Activated CD4-positive, alpha-beta T cell treated with anti-CD3 and anti-CD28 coated beads, Interleukin-2, amount 50 U/mL, for 24 hours (primary cell): Measurements from ENCODE around the gene ATP2B2.

Experiments used
- DNase-seq, 2 donors: peaks; one replicate each; pipeline ENCODE4 v3.0.0-alpha.2; 2020; ENCODE audit warnings: low read depth in 1 of 2, low spot score in 1 of 2

ATP2B2 gene

DNA sequence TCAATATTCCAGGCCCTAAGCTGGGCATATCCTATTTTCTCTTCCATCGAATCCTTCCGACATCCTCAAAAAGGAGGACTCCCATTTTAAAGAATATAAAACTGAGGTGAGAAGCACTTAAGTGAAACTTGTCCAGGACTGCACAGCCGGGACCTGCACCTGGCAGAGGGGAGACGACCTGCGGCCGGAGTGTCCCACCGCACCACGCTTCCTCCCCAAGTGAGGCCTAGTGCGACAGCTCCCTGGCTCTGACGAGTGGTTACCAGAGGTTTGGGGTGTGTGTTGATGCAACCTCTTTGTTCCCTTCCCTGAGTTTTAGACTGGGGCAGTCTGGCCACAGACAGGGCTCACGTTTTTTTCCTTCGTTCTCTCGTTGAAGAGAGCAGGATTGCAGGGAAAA lies 24.9 kb upstream of the ATP2B2 start:
- DNase-seq = no peak

DNA sequence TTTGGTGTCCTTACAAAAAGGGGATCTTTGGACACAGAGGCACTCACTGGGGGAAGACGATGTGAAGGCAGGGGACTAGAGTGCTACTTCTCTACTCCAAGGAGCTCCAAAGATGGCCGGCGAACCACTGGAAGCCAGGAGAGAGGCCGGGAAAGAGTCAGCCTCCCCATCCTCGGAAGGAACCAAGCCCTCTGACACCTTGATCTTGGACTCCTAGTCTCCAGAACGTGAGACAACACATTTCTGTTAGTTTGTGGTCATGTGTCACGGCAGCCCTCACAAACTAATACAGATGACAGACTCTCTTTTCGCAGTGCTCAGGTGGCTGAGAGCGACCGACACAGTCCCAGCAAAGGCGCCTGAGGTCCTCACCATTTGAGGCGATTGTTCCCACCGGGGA lies 24.4 kb upstream of the ATP2B2 start:
- no peak for DNase-seq

DNA sequence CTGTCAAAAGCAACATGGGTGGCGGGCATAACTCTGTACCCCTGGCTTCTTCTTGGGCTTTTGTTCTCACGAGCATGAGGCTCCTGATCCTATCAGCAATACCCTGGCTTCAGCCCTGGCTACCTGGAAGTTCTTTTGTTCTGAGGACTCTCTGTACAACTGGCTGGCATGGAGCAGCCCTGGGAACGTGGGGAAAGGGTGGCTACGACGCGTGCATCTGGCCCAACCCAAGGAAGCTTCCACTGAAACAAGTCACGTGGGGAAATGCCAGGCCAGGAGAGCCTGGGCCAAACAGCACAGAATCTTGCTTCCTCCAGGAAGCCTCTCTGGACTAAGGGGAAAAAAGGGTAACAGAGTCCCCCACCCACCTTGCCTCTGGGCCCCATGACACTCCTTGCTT lies 22.7 kb upstream of the ATP2B2 start:
- no peak for DNase-seq

DNA sequence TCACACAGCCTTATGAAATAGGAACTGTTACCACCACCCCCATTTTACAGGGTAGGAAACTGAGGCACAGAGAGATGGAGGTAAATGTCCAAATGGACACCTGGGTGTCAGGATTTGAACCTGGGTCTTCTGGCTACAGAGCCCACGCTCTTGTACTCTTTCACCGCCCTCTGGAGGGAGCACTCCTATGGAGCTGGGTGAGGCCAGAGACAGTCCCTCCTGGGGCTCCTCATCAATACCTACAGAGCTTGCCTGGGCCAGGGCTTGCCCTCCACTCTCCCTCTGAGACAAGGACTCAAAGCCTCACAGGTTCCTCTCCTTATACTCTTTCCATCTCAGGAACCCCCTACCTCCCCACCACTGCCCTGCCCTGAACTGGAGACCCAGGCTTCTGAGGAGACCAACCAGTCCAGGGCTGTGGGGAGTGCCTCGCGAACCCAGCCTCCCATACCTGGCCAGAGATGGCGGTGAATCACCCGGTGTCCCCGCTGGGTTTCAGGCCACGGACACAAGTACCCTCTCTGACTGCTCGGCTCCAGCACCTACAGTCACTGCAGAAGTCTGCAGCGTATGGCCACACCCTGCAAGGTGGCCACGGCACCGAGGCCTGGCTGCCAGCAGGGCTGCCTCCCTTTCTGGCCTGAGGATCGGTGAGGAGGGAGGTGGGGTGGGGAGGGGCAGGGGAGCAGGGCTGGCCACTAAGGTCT lies 22.1 kb upstream of the ATP2B2 start:
- no peak for DNase-seq

DNA sequence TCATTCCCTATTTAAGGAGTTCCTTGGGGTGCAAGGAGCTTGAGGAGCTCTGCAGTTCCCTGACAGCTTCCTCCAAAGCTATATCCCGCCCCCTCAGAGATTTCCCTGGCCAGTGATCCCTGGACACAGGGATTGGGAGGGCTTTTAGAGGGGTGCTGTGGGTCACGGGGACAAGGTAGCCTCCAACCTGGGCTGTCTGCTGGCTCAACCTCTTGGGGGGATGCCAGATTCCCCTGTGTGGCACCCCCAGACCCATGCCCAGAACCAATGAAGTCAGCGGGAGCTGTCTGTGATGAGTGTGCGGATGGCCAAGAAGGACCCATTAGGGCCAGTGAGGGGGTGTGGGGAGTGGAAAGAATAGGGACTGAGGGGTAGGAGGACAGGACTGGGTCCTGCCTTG lies 21.0 kb upstream of the ATP2B2 start:
- DNase-seq = no peak

DNA sequence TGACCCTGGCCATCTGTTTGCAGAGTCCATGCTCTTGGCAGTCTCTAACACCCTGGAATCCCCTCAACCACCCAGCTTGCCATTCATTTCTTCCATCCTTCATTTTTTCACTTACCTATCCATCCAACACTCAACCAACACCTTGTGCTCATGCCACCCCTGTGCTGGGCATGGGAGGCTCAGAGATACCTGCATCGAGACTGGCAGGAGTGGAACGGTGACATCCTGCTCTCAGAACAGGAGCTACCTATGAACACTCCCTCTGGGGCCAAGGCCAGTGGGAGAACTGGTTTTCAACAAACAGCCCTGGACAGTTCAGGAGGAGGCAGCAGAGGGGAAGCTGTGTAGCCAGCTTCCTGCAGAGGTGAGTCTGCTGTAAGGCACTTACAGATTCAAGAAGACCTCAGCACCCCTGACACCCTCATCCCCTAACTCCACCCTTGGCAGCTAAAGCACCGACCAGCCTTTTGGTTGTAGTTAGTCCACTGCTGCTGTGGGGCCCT lies 19.5 kb upstream of the ATP2B2 start:
- no peak for DNase-seq

DNA sequence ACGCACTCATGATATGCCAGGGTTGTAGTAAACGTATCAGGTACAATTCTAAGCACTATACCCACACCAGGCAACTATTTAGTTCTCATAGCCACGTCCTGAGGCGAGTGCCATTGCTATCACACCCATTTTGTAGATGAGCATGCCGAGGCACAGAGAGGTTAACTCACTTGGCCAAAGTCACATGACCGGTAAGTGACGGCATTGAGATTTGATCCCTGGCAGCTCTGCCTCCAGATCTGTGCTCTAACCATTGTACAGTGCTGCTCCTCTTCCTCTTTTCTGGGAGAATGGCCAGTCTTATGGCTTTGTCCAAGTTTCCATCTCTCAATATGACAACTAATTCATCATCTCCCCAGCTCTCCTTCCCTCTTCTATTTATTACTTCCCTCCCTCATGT lies 18.9 kb upstream of the ATP2B2 start:
- no peak for DNase-seq

DNA sequence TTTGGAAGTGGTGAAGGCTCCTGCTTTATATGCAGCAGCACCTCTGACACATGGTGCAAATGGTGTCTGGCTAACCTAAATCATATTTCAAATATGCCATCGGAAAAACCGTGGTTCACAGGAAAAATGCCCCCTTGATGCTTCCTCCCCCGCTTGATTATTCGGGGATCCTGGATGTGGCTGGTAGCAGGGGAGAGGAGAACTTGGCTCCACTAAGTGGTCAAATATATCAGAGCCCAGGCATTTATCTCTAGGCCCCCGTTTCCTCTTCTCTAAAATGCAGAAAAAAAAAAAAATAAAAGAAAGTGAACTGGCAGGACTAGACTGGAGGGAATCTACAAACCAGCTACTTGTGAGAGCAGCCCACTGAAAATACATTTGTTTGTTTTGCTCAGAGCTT lies 18.2 kb upstream of the ATP2B2 start:
- no peak for DNase-seq

DNA sequence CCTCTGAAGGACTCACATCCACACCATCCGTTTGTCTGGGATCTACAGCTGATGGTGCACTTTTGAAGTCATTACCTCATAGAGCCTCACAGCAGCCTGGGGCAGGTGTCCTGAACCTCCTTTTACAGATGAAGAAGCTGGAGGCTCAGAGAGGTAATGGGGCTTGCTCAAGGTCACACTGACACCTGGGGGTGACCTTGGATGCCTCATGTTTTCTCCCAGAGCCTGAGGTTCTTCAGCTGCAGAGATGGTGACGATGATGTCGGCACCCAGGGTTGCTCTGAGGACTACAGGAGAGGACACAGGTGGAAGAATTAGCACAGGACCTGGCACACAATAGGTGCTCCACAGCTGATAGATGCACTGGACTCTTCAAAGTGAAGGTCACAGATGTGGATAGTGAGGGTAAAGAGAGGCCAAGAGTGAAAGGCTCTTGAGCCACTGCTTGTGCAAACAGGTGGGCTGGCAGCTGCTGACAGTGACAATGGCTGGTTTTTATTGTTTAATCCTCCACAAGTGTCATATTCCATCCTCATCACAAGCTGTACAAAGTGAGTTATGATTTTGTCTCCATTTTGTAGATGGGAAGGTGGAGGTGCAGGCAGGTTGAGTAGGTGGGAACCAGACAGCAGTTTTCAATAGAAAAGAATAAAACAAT lies 17.4 kb upstream of the ATP2B2 start:
- no peak for DNase-seq

DNA sequence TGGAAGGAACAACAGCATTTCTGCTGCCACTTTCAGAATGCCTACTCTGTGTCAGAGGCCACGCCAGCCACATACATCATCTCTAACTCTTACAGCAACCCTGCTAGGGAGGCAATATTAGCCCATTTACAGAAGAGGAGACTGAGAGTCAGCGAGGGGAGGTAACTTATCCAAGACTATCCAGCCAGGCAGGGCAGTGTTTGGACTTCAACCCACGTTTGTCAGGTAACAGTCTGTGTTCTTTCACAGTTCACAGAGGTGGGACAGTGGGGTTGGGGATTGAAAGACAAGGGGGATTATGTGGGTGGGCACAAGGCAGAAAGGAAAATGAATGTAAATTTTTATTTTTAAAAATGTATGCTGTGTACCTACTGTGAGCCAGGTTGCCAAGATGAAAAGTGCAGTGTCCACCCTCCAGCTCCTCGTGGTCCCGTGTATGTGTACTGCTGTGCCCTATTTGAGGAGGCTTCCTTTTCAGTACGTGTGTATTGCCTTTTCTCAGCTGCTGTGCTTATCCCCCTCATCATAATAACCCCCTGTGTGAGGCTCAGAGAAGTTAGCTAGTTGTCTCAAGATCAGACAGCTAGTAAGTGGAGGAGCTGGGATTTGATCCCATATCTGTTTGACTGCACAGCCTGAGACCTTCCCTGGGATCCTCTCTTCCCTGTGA lies 16.5 kb upstream of the ATP2B2 start:
- no peak for DNase-seq

DNA sequence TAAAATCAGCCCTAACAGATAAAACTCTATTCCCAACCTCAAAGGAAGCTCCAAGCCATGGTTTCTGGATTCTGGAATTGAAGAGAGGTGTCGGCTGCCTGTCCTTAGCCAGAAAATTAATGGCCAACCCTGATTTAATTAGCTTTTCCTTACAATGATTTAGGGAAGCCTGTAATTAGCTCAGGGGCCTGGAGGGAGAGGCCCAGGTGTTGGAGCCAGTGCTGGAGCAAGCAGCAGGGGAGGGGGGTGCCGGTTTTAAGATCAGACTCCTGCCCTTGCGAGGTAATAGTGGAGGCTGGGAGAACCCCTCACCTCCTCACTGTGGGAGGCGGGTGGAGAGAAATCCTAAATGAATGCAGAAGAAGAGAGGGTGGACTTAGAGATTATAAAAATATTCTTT lies 14.7 kb upstream of the ATP2B2 start:
- no peak for DNase-seq

DNA sequence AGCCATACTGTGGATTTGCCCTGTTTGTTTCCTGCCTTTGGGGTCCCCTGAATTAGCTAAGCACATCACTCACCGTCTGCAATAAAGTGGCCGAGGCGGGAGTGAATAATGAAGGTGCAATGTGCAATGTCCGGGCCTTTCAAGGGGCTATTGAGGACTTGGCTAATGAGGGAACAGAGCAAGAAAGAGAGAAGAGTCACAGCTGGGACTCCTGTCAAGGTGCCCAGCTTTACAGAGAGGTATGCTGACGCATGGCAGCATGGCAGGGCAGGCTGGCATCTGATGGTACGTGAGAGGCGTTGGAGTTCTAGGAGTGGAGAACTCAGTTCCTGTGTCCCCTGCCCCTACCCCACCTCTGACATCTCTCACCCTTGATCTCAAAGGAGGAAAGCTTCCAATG lies 13.8 kb upstream of the ATP2B2 start:
- no peak for DNase-seq

DNA sequence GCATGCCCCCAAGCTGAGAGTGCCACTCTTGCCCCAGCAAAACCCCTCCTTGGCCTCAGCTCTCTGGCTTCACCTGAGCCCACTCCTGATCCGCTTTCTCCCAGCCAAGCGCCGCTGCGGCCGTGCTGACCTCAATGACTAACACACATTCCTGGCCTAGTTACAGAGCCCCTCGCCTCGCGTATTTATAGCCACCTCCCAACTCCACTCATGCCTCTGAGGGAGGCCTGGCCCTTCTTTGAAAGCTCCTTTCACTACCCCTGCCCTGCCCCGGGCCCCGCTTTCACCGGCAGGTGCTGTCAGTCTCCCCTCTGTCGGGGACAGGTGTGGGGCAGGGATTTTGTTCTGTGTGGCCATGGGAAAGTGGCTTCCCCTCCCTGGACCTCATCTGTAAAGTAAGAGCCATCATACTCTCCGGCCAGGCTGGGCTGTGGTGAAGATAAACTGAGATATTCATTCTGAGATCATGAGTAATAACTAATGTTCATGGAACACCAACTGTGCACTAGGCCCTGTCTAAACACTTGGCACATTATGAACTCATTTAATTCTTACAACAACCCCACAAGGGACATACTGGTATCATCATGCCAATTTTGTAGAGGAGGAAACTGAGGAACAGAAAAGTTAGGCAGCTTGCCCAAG lies 13.2 kb upstream of the ATP2B2 start:
- no peak for DNase-seq

DNA sequence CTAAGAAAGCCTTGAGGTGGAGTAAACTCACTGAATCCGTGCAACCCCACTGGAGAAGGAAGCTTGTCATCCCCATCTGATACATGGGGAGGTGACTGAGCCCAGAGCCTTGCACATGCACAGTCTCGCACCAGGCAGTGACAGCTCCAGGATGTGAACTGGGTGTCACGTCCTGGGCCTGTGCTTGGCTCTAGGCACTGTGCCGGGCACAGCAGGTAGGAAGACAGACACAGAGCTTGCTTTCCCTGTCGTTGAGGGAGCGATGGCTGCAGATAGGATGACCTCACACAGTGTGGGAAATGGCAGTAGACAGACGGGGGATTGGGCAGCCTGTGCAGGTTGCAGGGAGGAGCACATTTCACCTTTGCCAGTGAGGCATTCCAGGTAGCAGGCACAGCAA lies 12.2 kb upstream of the ATP2B2 start:
- DNase-seq = no peak

DNA sequence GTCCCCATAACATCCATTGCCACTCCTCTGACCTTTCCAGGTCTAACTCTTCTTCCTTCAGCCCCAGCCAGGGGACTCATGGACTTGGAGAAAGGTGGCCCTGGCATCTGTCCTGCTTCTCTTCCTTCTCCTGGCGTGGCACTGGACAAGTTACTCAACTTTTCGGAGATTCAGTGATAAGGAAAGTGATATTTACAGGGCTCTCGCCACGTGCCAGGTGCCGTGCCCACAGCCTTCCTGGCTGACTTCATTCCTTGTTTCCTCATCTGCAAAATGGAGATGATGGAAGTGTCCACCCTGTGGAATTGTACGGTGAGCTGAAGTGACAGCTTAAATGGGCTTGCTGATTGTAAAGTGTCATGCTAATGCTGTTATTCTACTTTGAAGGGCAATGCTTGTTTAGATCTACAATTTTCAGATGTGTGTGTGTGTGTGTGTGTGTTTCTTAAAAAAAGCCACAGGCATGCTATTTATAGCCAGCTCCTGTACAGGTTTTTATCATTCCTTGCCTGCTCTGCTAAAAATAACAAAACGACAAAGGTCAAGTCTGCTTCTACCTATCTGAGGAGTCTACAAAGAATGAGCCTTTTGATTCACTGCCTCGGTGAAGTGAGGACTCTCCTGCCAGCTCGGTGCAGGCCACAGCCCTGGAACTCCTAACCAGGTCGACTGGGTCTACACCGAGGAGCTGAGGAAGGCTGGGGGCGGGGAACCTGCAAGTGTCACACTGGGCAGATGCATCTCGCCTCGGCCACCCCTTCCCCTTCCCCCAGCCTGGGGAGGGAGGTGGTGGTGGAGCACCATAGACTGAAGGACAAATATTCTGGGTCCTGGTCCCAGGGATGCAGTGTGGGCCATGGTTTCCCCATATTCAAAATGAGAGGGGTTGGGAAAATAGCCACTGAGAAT lies 11.4 kb upstream of the ATP2B2 start:
- no peak for DNase-seq

DNA sequence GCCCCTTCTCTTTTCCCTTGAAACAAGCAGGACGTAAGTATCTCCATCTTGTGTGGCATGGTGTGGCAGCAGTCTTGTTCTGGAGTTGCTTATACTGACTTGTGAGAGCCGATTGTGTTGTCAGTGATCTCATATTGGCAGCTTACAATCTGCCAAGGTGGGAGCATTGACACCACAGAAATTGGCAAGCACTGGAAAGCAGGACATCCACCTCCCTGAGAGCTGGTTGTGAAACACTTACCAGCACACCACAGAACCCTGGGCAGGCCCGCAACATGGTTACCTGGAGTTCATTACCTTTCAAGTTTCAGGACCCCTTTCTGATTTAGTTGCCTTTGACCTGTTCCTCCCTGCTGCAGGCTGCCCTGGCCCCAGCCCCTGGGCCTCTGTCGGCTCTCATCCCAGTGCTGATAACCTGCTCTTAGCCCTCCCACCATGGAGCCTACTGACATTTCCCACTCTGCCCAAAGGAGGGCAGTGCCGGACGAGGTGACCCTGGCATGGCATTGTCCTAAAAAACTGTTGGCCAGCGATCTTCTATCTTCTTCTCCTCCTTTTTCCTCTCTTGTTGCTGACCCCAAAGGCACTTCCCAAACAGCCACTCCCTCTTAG lies 10.6 kb upstream of the ATP2B2 start:
- DNase-seq = no peak

DNA sequence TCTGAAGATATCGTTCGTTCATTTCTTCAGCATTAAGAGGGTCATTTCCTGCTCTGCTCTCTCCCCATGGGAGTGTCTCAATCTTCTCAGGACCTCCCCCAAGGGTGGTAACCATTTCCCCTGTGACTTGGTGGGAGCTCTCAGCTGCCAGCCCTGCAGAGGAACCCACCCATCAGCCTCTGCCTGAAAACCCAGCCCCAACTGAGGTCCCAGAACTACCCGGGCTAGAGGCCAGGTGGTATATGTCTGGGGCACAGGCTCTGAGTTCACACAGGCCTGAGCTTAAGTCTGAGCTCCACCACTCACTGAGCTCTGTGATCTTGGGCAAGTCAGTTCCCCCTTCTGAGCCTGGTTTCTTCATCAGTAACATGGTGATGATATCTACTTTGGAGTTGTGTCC lies 10.0 kb upstream of the ATP2B2 start:
- DNase-seq = no peak

DNA sequence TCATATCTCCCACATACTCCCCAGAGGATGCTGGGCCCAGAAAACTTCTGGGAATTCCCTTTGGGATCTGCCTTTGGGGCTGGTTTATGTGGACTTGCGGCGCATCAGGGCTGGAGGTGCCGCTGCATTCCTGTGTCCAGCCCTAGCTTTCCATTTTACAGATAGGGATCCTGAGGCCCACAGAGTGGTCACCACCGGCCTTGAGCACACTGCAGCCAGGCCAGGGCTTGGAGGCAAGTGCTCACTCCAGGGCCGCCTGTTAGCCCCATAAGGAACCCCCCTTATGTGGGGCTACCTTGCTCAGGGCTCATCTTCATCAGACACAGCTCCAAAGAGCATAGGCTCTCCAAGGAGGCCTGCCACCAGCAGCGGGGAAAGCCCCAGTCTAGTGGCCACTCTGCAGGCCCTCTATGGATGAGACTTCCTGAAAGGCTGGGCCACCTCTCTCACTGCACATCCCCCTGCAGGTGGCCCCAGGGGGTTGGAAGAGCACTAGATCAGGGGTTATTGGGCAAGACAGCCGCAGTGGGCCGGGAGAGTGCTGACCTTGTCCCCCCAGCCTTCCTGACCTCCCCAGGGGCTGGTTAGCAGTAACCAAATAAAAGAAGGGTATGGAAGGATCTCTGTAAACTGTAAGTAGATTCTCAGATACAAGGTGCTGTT lies 9.2 kb upstream of the ATP2B2 start:
- DNase-seq = no peak

DNA sequence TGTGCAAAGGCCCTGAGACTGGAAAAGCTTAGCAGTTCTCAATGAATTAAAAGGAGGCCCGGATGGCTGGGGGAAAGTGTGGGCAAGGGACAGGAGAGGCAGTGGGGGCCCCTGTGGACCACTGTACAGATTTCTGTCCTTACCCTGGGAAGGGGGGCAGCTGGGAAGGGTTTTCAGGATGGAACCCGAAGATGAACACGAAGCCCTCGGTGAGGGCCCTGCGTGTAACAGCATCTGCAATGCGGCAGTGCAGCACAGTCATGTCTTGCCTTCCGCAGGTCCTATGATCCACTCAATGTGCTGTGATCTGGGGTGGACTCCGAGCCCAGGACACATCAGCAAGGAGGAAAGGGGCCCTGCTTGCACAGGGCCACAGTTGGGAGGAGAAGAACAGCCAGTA lies 7.9 kb upstream of the ATP2B2 start:
- DNase-seq = no peak

DNA sequence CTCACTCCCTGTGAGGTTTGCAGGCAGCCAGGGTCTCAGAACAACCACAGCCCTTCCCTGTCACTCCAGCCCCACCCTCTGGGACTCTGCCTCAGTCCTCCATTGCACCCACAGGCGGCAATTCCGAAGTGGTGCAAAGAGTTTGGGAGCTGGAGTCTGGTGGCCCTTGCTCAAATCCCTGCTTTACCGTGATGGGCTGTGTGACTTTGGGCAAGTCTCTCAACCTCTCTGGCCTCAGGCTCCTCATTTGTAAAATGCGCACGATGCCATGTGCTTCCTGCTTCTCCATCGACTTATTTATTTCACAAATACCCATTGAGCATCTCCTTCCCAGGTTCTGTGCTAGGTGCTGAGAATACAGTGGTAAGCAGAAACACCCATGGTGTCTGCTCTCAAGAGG lies 7.3 kb upstream of the ATP2B2 start:
- DNase-seq = no peak
